ENCODE data around the gene LST1. TPM values are rescaled to one million over a fixed set of nuclear protein-coding genes. Genes with fewer than 3 reads are reported as not detected.

LST1 gene
- total RNA-seq: 10 to 100 TPM in 1 of 4 donors, 1 to 10 TPM in 2, not detected in 1; 1.6 to 22.3 (median 4.1) TPM

- peaks cover 0 to 5% (median 0%) of the 10 kb centered on the region in 3 donors for H3K27me3 ChIP-seq
- intact Hi-C loops (cut with DNase I; ENCODE audit: low total_unique reads): no loop called here
- H3K36me3 ChIP-seq: no peaks in the 10 kb centered on the region
- DNase-seq (no peak), ATAC-seq (no peak)
- in situ Hi-C loops (cut with MboI; ENCODE audit: low sequenced_read_pairs in 4 of 4): no loop called here
- H3K4me1 ChIP-seq: no peaks in the 10 kb centered on the region
- H3K9me3 ChIP-seq: no peaks in the 10 kb centered on the region
- TF ChIP-seq CTCF (IDR thresholded peaks at IDR 0.05 in 4 of 5, conservative IDR thresholded peaks at IDR 0.05 in 1 of 5) (no peak), POLR2A (IDR thresholded peaks at IDR 0.05) (no peak)
- no peak within 1 kb of the TSS for H3K27ac ChIP-seq
- H3K4me3 ChIP-seq: no peak within 1 kb of the TSS
Observed at GRCh38 chr6:31586008-31586407, at the start of gene LST1. TSS of gene LST1 (plus strand) at chr6:31586277. CDS start at chr6:31587300, 1,023 bp downstream.

GRCh38 chr6:31538805-31539400, 47.2 kb upstream of the LST1 start:
- no peak for DNase-seq
- TF ChIP-seq CTCF (IDR thresholded peaks at IDR 0.05 in 4 of 5, conservative IDR thresholded peaks at IDR 0.05 in 1 of 5) (no peak), POLR2A (IDR thresholded peaks at IDR 0.05) (no peak)
- intact Hi-C loops (cut with DNase I; ENCODE audit: low total_unique reads) (no loop called here), in situ Hi-C loops (cut with MboI; ENCODE audit: low sequenced_read_pairs in 4 of 4) (loop anchor here in 2 of 4 donors (5.0 to 25.0 kb wide), 2 partner anchors 47 to 648 kb away; partner anchors contain the start of genes AGER (in 1 of the 2), AGPAT1 (in 1 of the 2), GPSM3 (in 1 of the 2) and PBX2 (in 1 of the 2))
- H3K4me1 ChIP-seq: peaks cover 31 to 38% of the 10 kb centered on the region in 2 donors
- no peak overlapping the region for H3K4me3 ChIP-seq
- H3K27me3 ChIP-seq: no peaks in the 10 kb centered on the region
- peak overlapping the region in 3 of 4 donors; percentile 12 to 96 (median 96) for H3K27ac ChIP-seq
- no peaks in the 10 kb centered on the region for H3K9me3 ChIP-seq
- H3K36me3 ChIP-seq: peaks cover 4 to 64% of the 10 kb centered on the region in 2 donors
- no peak for ATAC-seq

- ATAC-seq (no peak), DNase-seq (no peak)
- TF ChIP-seq CTCF (IDR thresholded peaks at IDR 0.05 in 4 of 5, conservative IDR thresholded peaks at IDR 0.05 in 1 of 5): no peak
- TF ChIP-seq POLR2A (IDR thresholded peaks at IDR 0.05): no peak
- Histone ChIP-seq H3K36me3 (peaks cover 4 to 47% of the 10 kb centered on the region in 2 donors), H3K27me3 (no peaks in the 10 kb centered on the region), H3K4me3 (peak overlapping the region; percentile 81 to 91 (median 85)), H3K4me1 (peaks cover 31 to 38% of the 10 kb centered on the region in 2 donors), H3K27ac (peak overlapping the region; percentile 96 to 98 (median 96)), H3K9me3 (no peaks in the 10 kb centered on the region)
- intact Hi-C loops (cut with DNase I; ENCODE audit: low total_unique reads) (loop anchor here (1.0 to 10.0 kb wide), 6 partner anchors 43 to 1476 kb away; partner anchors contain the start of genes BAG6, EHMT2, MICB and MRPS18B), in situ Hi-C loops (cut with MboI; ENCODE audit: low sequenced_read_pairs in 4 of 4) (loop anchor here (5.0 to 25.0 kb wide), 5 partner anchors 54 to 647 kb away; partner anchors contain the start of genes AGER (in 1 of the 4), AGPAT1 (in 1 of the 4), GPSM3 (in 1 of the 4) and NCR3 (in 1 of the 4))
Observed at GRCh38 chr6:31540640-31541039, 45.4 kb upstream of the LST1 start.

GRCh38 chr6:31541059-31541657, 44.9 kb upstream of the LST1 start:
- Histone ChIP-seq H3K4me1 (peaks cover 31 to 38% of the 10 kb centered on the region in 2 donors), H3K4me3 (peak overlapping the region; percentile 81 to 91 (median 85)), H3K27ac (peak overlapping the region; percentile 96 to 98 (median 96)), H3K27me3 (no peaks in the 10 kb centered on the region), H3K9me3 (no peaks in the 10 kb centered on the region), H3K36me3 (peaks cover 4 to 41% of the 10 kb centered on the region in 2 donors)
- intact Hi-C loops (cut with DNase I; ENCODE audit: low total_unique reads) (loop anchor here (1.0 to 10.0 kb wide), 6 partner anchors 44 to 1476 kb away; partner anchors contain the start of genes BAG6, EHMT2, MICB and MRPS18B), in situ Hi-C loops (cut with MboI; ENCODE audit: low sequenced_read_pairs in 4 of 4) (loop anchor here (5.0 to 25.0 kb wide), 5 partner anchors 54 to 646 kb away; partner anchors contain the start of genes AGER (in 1 of the 4), AGPAT1 (in 1 of the 4), GPSM3 (in 1 of the 4) and NCR3 (in 1 of the 4))
- DNase-seq (peak in 1 of 2 donors; percentile 48), ATAC-seq (peak; percentile 14 to 24)
- no peak for TF ChIP-seq CTCF (IDR thresholded peaks at IDR 0.05 in 4 of 5, conservative IDR thresholded peaks at IDR 0.05 in 1 of 5)
- TF ChIP-seq POLR2A (IDR thresholded peaks at IDR 0.05): no peak

All from gastrocnemius medialis (tissue), 4 donors.